Kidney glomerular epithelial cell (primary cell): ENCODE data around the gene RNF144A.

Experiments
- DNase-seq: peaks from one replicate; lab custom pipeline; 2025; lab: John Stamatoyannopoulos, UW

RNF144A gene

DNA sequence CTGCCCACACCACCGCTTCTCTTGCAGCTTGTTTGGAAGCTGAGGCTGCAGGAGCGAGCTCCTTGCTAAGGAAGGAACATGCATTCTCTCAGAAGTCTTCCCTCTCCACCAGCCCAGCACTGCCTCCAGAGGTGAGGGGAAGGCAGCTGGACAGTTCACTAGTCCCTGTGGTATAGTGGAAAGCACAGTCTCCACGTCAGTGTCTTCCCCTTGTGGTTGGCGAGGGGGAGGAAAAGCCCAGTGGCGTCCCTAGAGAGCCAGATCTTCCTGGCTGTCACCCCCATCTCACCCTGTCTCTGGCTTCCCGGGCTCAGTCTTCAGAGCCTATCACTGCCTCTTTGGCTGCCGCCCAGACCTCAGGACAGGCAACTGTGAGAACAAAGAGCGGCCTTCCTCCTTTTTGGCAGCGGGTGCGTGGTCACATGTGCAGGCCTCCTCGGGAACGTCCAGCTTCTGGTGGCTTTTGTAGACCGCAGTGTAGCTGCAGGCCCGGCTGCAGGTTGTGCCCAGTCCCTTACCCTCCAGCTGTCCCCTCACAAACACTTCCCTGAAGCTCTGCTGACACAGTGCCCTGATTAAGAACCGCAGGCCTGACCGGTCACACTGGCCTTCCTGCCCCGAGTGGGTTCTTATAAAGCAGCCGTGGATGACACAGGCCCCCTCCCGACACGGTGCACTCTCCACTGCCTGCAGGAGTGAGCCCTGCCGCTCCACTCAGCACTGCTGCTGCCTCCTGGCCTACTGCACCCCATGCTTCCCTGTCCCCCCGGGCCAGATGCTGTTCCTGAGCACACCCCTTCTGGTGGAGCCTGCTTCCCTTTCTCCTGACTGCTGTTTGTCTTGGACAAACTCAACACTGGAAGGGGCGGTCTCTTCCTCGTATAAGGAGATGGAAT lies 90.9 kb downstream of the RNF144A start:
- no peak for DNase-seq

GRCh38 chr2:7009207-7009911 lies 92.1 kb downstream of the RNF144A start:
- DNase-seq, result no peak

DNA sequence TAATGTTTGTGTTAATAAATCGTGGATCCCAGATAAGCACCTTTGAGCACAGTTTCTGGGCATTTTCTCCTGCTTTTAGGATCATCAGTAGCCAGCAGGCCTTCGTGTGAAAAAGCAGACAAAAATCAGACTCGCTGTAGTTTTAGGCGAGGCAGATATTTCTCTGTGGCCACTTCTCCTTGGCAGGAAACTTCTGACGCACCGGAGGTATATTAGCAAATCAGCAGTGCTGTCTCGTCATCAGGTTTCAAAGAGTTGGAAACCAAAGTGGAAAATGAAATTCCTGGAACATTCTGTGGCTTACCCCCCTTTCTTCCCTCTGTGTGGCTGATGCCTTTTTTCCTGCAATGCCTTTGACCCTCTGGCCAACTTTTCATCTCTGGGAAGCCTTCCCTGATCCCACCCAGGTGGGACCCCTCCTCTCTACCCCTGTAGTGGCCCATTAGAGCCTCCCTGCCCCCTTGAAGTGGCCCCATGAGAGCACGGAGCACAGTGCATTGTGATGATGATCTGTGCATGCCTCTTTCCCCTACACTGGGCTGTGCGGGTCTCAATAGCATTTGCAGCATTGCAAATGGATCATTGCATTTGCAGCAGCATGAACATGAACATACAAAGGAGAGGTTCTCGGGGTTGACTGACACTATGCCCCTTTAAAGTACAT lies 93.3 kb downstream of the RNF144A start:
- DNase-seq, result no peak

- DNase-seq, result no peak
Measured at GRCh38 chr2:7011356-7012083, 94.3 kb downstream of the RNF144A start.

DNA sequence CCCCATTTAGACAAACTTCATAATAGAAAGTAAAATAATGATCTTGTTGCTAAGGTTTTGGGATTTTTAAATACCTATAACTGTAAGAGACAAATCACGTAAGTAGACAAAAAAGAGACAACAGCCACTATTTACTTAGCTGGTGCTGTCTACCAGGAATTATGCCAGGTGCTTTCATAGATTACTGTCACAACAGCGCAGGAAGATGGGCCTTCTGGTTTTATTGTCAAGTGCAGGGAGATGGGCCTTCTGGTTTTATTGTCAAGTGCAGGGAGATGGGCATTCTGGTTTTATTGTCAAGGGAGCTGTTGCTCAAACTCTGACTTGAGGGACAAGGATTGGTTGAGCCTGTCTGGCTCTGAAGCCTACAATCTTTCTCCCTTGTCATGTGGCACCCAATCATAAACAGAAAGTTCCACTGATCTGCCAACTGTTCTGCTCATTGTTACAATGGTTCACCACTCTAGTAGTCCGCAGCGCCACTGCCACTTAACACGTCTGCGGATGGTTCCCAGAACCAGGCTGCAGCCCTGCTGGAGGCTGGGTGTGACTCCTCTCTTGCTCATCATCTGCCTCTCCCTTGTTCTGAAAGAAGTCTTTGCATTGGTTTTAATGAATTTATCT lies 95.0 kb downstream of the RNF144A start:
- DNase-seq, result no peak

- DNase-seq, result no peak
Measured at GRCh38 chr2:7013471-7014160, 96.4 kb downstream of the RNF144A start.

- no peak for DNase-seq
Measured at GRCh38 chr2:7014174-7014640, 97.0 kb downstream of the RNF144A start.

DNA sequence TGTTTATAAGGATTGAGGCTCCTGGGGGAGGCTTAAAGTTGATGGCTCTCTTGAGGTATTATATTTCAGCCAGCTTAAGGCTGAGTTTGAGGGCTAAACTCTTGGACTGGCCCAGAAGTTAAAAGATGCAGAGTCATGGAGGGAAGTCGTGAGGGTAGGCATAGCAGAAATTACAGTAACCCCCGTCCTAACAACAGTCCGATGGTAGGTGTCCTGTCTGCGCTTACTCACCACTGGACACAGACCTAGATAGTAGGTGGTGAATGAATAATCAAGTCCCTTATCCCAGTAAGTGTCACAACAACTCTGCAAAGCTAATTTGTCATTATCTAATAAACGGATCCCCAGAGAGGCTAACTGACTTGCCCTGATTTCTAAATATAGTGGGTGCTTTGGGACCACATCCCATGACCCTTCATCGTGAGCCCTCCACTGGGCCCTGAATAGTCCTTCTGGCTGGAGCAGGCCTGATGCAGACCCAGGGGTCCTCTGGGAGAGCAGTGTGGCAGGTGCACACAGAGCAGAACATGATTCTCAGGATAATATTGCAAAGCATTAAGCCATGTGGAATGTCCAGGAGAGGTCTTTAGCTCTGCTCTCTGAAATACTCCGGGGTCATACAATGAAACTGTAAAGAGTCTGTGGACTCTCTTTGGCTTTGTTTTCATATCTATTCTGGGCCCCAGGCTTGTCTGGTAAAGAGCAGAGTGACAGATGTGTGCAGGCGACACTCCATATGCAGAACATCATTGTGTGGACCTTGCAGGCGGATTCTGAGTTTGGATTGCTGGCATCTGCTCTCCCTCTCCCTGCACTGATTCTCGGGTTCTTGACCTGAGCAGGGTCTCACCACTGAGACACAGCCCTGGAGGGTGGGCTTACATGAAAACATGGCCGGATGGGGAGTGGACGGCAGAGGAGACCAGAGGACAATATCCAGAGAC lies 98.1 kb downstream of the RNF144A start:
- DNase-seq, result no peak

GRCh38 chr2:7016148-7016547 lies 98.9 kb downstream of the RNF144A start:
- DNase-seq, result no peak

DNA sequence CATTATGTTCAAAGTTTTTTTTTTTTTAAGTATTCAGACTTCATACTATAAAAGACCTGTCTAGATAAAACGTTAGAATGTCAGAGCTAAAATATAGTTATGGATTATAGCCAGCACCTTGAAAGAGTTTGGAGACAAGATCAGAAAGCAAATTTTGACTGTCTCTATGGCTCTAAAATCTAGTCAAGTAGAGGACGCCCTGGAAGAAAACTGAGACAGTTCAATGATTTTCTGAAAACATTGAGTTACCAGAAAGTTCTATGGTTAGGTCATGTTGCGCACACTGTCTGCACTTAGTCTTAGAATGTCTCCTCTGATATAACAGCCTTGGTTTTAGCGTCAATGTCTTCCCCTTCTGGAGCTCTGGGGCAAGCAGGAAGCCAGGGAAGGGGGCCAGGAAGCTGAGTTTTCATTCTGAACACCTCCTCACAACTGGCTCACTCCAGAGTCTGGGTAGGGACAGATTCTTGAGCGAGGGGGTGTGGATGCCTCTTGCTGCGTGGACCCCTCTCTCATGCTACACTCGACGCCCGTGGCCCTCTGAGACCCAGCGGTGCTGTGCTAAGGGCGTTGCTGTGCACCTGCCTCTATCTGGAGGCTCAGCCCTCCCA lies 99.5 kb downstream of the RNF144A start:
- no peak for DNase-seq

- DNase-seq, result no peak
Measured at GRCh38 chr2:7017671-7018281, 100.6 kb downstream of the RNF144A start.

DNA sequence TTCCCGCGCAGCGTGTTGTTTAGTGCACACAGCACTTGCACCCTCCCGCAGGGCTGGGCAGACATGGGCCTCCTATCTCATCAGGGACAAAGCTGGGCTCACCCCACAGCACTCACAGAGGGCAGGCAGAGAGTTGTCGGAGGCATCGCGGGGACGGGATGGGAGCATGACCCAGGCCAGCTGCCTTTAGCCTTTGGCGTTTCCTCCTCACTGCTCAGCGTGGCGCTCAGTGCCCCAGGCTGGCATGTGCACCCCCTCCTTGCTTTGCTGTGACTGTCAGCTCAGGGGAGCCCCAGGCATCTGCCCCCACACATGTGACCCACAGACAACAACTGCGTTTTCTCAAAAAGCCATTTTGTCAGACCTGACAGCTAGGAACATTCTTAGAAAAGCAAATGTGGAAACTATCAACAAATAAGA lies 101.1 kb downstream of the RNF144A start:
- no peak for DNase-seq

GRCh38 chr2:7018767-7019166 lies 101.6 kb downstream of the RNF144A start:
- no peak for DNase-seq

DNA sequence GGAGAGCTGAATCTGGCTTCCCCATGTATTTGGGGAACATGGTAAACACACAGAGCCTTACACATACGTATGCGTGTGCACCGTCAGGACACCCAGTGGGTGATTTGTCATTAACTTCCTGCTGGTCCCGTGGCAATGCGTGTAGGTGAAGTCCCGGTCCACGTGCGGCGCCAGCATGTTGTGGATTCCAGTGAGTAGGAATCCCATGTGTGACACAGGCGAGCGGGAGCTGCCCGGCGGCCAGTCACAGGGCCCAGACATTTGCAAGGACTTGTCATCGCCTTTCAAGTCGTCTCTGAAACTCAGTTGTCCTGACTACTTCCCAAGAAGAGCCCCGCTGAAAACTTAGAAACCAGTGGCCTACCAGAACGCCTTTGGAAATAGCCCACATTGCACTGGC lies 102.0 kb downstream of the RNF144A start:
- DNase-seq, result no peak

GRCh38 chr2:7020059-7020458 lies 102.8 kb downstream of the RNF144A start:
- DNase-seq, result no peak

DNA sequence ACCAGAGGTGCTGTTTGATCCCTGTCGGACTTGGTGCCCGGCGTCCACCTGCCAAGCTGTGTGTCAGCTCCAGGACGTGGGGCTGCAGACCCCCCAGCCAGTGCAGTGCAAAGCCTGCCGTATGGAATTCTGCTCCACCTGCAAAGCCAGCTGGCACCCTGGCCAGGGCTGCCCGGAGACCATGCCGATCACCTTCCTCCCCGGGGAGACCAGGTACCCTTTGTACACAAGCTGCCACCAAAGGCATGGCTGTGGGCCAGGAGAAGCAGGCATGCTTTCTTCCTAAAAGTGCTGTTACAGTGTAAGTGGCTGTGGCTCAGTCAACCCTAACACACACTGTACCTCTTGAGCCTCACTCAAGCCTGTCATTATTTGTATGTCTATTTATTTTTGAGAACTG lies 103.3 kb downstream of the RNF144A start:
- no peak for DNase-seq

DNA sequence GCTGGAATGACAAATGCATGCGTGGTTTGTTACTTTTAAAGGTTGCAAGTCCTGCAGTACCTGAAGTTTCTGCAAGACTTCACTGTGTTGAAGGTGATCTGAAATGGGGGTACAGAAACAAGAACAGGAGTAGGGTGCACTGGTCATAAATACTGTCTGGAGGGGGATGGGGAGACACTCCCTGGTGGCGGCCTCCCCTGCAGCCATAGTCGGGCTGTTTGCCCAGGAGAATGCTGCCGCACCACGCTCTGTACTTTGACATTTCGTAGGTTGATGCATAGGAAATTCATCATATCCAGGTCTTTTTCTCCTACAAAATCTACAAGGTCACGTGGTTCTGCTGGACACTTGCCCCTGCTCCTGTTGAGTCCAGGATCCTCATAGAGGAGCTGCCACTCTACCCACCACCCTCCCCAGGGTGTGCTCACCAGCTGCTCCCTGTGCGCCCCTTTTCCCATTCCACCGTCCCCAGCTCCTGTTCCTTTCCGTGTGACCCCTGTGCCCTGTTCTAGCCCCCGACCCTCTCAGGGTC lies 103.8 kb downstream of the RNF144A start:
- no peak for DNase-seq
